DMS153 (cell line): ENCODE results near the gene SPX.

Source experiments
- DNase-seq: peaks from one replicate; lab custom pipeline; 2025; lab: John Stamatoyannopoulos, UW

SPX gene

GRCh38 chr12:21526053-21526452 lies at the start of gene SPX:
SPX (plus strand) TSS chr12:21526296; CDS start chr12:21526473, 177 bp downstream.
- peak; percentile 29 for DNase-seq

- no peak for DNase-seq
Observed at GRCh38 chr12:21476949-21477348, 49.1 kb upstream of the SPX start.

- DNase-seq, result no peak
Observed at GRCh38 chr12:21478756-21479455, 47.2 kb upstream of the SPX start.

- DNase-seq, result peak; percentile 90
Observed at GRCh38 chr12:21483531-21483930, 42.6 kb upstream of the SPX start.

GRCh38 chr12:21485998-21486397 lies 40.1 kb upstream of the SPX start:
- DNase-seq, result no peak

- no peak for DNase-seq
Observed at GRCh38 chr12:21499765-21500164, 26.3 kb upstream of the SPX start.

GRCh38 chr12:21500786-21501257 lies 25.3 kb upstream of the SPX start:
- no peak for DNase-seq

GRCh38 chr12:21501258-21502163 lies 24.6 kb upstream of the SPX start, which contains the start of the genes GOLT1B and RECQL:
GOLT1B (plus strand) TSS chr12:21501789; CDS start chr12:21501924, 135 bp downstream.
RECQL (minus strand) TSS chr12:21501635; CDS start chr12:21499570, 2,065 bp downstream.
- DNase-seq, result peak; percentile 98

- DNase-seq, result no peak
Observed at GRCh38 chr12:21502164-21502496, 24.0 kb upstream of the SPX start.

- no peak for DNase-seq
Observed at GRCh38 chr12:21502872-21503271, 23.2 kb upstream of the SPX start.

GRCh38 chr12:21505888-21506287 lies 20.2 kb upstream of the SPX start:
- DNase-seq, result no peak

- DNase-seq, result no peak
Observed at GRCh38 chr12:21507849-21508248, 18.2 kb upstream of the SPX start.

- no peak for DNase-seq
Observed at GRCh38 chr12:21509768-21510167, 16.3 kb upstream of the SPX start.

GRCh38 chr12:21516281-21516680 lies 9.8 kb upstream of the SPX start:
- DNase-seq, result no peak

- no peak for DNase-seq
Observed at GRCh38 chr12:21518451-21518850, 7.6 kb upstream of the SPX start.

- DNase-seq, result no peak
Observed at GRCh38 chr12:21521541-21521940, 4.6 kb upstream of the SPX start.

- DNase-seq, result no peak
Observed at GRCh38 chr12:21523148-21523547, 2.9 kb upstream of the SPX start.

- no peak for DNase-seq
Observed at GRCh38 chr12:21526721-21527345, 737 bp downstream of the SPX start.

GRCh38 chr12:21527451-21528180 lies 1.5 kb downstream of the SPX start:
- peak; percentile 87 for DNase-seq

GRCh38 chr12:21528953-21529352 lies 2.9 kb downstream of the SPX start:
- DNase-seq, result no peak

- DNase-seq, result no peak
Observed at GRCh38 chr12:21529456-21529855, 3.4 kb downstream of the SPX start.
